Hematopoietic multipotent progenitor cell treated with erythropoietin and hydrocortisone succinate and interleukin-3 and kit ligand, for 8 days (in vitro differentiated cells): ENCODE measurements around the gene SFXN3.

Experiments
- DNase-seq: peaks from one replicate; pipeline ENCODE4 v3.0.0-alpha.2; 2015

Gene SFXN3

DNA sequence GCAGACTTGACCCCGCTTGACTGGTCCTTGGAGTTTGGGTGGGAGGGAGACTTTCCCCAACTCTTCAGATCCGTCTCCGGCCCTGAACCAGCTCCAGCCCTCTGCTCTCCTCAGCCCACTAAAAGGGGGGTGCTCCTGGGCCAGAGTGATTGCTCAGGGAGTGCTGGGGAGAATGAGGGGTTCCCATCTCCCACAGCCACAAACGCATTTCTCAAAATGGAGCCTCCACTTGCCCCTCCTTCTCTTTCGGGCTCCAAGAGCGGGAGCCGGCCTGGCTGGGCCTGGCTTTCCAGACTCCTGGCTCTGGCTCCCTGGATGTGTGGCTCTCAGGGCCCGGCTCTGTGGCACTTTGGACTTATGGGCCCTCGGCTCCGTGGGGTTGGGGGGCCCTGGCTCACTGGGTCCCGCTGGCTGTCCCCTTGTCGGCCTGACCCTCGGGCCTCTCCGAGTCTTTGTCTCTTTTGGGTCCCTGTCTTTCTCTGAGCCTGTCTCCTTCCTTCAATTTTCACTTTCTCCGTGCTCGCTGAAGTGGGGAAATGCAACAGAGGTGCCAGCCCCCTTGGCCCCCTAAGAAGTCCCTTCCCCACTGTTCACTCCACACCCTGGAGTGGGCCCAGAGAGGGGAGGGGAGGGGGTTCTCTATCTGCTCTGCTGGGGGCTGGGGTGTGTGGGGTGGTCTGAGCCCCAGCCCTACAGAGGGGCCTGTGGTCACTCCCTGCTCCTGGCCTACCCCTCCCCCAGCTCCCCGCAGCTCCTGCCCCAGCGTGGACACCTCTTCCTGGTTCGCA, 30.7 kb upstream of the SFXN3 start:
- DNase-seq = peak; percentile 45

DNA sequence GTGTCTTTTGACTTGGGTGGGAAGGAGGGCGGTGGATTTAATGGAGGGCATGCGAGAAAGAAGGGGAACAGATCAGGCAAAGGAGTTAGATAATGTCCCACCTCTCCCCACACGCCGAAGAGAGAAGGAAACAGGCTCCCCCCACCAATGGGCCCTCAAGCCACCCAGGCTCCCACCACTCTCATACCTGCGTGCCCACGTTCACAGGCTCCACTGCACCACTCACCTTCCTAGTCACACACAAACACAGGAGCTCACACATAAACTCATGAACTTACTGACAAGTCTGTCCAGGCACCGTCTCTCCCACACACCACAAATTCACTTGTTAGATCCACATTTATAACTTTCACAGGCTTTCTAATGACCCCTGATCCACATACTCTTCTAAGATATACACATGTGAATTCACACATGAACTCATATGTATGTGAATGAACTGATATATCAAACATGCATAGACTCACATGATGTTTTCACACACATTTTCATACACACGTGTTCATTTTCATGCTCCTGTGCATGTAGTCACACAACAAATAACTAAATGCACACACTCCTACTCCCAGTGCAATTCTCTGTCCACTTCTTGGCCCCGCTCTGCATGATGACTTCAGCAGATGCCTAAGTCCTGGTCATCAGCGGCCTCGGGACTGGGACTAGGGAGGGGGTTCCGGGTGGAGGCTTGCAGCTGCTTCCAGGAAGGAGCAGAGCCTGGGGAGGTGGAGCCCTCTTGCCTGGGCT, 29.9 kb upstream of the SFXN3 start:
- DNase-seq = peak; percentile 36

DNA sequence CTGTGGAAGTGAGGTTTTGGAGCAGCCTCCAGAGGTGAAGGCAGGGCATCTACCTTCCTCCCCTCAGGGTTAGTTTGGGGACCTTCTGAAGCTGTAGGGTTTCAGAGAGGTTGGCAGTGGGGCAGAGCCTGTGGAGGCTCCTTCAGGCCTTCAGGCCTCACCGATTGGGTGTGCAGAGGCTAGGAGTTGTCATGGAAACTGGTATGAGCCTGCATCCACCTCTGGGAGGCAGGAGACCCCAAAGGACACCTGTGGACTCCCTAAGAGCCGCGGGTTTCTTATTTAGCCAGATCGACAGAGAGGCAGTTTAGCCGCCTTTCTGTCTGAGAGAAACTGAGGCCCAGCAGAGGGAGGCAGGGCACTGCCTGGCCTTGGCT, 29.4 kb upstream of the SFXN3 start:
- DNase-seq = no peak

DNA sequence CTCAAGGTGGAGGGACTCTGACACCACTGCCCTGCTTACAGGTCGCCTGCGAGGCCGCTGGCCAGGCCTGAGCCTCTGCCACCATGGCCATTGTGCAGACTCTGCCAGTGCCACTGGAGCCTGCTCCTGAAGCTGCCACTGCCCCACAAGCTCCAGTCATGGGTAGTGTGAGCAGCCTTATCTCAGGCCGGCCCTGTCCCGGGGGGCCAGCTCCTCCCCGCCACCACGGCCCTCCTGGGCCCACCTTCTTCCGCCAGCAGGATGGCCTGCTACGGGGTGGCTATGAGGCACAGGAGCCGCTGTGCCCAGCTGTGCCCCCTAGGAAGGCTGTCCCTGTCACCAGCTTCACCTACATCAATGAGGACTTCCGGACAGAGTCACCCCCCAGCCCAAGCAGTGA, 28.6 kb upstream of the SFXN3 start:
- no peak for DNase-seq

DNA sequence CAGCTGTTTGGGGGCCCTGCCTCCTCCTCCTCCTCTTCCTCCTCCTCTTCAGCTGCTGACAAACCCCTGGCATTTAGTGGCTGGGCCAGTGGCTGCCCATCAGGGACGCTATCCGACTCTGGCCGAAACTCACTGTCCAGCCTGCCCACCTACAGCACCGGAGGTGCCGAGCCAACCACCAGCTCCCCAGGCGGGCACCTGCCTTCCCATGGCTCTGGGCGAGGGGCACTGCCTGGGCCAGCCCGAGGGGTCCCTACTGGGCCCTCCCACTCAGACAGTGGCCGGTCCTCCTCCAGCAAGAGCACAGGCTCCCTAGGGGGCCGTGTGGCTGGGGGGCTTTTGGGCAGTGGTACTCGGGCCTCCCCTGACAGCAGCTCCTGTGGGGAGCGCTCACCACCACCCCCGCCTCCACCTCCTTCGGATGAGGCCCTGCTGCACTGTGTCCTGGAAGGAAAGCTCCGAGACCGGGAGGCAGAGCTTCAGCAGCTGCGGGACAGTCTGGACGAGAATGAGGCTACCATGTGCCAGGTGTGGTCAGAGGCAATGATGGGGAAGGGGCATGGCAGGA, 27.3 kb upstream of the SFXN3 start:
- no peak for DNase-seq

DNA sequence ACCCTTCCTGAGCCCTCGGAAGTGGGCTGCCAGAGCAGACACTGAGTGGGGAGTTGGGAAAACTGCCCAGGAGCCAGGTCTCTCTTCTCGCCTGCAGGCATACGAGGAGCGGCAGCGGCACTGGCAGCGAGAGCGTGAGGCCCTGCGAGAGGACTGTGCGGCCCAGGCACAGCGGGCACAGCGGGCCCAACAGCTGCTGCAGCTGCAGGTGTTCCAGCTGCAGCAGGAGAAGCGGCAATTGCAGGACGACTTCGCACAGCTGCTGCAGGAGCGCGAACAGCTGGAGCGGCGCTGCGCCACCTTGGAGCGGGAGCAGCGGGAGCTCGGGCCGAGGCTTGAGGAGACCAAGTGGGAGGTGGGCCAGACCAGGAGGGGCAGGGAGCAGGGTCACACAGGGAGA, 25.7 kb upstream of the SFXN3 start:
- DNase-seq = no peak

DNA sequence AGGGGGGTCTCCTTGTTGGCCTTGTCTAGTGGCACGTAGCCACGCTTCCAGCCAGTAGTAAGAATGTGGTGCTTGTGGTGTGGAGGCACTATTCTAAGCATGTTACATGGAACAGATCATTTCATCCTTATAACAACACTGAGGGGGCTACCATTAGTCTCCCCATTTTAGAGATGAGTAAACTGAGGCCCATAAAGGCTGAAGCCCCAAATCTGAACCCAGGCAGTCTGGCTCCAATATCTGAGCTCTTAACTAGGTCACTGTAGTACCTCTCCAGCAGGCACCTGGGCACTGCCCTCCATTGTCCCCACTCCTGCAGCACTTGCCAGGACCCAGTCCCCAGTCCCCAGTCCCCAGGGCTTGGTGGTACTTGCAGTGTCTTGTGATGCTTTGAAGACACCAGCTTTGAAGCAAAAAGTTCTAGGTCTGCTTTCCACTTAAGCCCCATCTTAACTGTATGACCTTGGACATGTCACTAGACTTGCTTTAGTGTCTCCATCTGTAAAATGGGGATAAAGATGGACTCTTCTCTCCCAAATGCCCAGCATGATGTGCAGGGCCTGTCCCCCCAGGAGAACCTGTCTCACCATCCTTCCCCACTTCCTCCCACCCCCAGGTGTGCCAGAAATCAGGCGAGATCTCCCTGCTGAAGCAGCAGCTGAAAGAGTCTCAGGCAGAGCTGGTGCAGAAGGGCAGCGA, 25.0 kb upstream of the SFXN3 start:
- no peak for DNase-seq

DNA sequence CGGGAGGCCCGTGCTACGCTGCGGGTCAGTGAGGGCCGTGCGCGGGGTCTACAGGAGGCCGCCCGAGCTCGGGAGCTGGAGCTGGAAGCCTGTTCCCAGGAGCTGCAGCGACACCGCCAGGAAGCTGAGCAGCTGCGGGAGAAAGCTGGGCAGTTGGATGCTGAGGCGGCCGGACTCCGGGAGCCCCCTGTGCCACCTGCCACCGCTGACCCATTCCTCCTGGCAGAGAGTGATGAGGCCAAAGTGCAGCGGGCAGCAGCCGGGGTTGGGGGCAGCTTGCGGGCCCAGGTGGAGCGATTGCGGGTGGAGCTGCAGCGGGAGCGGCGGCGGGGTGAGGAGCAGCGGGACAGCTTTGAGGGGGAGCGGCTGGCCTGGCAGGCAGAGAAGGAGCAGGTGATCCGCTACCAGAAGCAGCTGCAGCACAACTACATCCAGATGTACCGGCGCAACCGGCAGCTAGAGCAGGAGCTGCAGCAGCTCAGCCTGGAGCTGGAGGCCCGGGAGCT, 24.4 kb upstream of the SFXN3 start:
- no peak for DNase-seq

DNA sequence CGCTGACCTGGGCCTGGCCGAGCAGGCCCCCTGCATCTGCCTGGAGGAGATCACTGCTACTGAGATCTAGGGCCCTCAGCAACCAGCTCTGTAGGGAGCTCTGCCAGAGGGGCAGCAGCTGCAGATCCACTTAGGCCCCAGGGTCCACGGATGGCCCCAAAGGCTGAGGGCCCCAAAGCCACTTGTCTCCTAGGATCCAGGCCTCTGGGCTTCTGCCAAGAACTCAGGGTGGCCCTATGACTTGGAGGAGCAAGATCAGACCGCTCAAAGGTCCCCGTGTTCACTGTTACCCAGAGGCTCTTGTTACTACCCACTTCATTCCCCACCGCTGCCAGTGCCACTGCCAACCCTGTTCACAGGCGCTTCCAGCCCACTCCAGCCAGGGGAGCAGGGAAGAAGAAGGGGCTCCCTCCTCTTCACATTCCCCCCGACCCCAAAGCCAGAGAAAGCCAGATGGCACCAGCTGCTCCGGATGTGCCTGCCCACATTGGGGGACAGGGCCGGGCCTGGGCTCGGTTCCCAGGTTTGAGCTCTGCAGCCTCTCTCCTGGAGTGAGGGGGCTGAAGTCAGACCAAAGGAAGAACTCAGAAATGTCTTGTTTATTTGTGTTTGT, 23.8 kb upstream of the SFXN3 start:
- DNase-seq = no peak

DNA sequence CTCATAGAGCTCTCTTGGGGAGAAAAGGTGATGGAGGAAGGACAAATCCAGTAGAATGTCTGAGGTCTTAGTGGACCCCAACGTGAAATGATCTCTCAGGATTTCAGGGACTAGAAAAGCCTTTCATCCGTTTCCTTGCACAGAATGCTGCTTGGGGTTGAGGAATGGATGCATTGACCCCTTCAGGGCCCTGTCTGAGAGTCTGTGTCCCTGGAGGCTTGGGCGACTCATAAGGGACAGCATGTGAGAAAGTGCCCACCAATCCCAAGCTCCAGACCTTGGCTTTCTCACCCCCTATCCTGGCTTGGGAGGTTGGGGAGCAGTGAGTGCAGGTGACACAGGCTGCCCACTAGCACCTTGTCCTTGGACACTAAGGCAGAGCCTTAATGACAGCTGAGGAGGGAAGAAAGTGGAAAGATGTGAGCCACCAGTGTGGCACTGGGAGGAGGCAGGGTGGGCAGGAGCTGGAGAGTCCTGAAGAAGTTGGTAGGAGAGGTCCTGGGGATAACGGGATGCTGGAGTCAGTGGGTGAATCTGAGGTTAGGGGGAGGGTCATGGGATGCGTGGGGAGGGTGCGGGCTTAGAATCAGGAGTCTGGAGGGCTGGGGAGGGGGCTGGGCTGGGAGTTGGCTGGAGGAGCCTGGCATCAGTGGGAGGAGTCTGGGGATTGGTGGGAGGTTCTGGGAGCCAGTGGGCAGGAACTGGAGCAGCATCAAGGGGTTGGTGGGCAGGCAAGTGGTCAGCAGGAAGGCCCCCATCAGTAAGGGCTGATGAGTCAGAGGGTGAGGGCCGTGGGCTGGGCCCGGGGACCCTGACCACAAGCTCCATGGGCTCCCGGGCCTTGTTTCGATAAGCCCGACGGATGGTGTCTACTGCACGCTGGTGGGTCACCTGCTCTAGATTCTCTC, 22.9 kb upstream of the SFXN3 start:
- no peak for DNase-seq

DNA sequence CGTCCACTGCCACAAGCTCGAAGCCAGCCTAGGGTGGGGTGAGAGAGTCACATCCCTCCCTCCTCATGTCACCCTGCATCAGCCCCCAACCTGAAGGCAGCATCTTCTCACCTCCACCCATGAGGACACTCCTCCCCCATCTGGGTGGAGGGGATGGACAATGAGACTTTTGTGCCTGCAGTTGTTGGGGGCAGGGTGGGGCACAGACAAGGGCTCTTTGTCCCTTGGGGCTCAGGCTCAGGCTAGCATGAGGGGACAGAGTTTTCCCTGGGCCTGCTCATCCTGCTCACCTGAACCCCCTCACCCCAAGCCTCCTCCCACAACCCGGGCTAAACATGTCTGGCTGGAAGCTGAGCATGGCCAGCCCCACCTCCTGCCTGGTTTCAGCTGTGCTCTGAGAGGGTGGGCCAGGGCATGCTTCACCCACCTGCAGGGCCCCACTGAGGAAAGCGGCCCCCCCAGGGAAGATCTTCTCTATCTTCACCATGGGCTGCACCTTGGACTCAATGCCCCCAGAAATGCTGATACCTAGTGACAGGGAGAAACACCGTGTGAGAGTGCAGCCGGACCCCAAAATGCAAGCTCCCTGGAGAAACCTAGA, 22.1 kb upstream of the SFXN3 start:
- DNase-seq = no peak

DNA sequence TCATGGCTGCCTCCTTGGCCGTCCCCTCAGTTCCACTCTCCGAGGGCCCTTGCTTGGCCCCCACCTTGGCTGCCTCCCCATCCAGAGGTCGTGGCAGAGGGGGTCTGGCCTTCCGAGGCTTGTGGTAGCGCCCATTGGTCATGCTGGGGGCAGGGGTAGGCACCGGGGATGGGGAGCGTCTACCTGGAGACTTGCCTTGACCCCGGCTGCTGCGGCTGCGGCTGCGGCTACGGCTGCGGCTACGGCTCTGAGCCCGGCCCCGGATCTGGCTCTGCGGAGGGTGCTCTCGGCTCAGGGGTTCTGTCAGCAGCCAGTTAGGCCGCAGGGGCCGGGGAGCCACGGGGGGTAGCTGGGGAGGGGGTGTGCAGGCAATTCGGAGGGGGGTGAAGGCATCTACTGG, 20.7 kb upstream of the SFXN3 start:
- DNase-seq = no peak

DNA sequence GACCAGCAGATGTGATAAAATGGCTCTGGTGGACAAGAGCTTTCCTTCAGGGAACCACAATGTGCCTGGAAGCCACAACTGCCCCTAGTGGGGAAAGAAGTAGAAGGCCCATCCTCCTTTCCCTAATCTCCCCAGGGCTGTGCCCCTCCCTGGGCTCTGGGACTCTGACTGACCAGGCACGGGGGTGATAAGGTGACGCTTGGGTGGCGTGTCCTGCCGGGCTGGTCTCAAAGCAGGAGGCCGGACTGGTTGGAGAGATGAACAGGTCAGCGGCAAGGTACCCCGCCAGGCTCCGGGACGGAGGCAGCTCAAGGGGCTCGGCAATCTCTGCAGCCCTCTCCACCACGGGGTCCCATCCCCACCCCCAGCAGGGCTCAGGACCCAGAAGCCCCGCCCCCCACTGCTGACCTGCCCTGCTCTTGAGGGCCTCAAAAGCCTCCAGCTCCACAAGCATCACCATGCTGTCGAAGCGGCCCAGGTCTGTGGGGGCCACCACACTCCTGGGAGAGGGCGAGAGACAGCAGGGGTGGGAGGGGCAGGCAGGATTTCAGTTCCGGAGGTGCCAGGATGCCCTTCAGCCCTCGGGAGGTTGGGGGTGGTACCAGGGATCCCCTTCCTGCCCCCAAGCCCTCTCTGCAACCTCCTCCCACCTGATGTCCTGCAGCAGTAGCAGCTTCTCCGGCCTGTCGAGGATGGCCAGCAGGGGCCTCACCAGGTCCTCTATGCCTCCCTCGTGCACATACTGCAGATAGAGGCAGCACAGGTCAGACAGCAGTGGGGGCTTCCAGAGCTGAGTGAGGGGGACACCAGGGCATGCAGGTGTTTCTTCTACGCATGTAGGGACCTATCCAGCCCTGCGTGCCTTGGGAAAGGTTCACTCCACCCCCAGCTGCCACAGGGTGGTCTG, 19.3 kb upstream of the SFXN3 start:
- peak; percentile 46 for DNase-seq

DNA sequence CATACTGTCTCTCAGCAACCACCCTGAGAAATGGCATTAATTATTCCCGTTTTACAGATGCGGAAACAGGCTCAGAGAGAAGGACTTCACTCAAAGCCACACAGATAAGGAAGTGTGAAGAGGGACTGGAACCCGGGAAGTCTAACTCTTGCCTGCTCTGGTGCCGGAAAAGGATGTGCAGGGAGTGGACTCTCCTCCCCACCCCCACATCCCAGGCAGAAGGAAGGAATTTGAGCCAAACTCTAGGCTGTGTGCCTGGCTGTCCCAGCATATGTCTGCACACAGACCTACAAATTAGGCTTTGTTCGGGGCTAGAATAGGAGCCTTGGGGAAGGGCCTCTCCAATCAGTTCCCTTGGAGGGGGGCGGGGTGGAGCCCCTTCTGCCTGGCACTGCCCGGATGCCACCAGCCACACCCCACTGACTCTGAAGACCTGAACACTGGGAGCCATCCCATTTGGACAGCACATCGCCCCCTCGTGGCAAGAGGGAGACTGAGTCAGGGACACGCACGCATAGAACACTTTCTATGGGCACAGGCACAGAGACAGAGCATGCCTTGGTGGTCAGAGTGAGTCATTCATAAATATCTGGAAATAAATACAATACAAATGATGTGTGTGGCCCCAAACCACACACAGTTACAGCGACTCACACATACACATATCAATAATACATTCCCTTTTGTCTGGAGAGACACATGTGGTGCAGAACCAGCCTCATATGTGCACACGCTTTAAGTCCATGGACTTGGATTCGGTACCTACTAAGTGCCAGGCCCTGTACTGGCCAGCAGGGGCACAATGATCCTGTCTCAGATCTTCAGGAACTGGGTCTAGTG, 18.3 kb upstream of the SFXN3 start:
- DNase-seq = peak; percentile 96

DNA sequence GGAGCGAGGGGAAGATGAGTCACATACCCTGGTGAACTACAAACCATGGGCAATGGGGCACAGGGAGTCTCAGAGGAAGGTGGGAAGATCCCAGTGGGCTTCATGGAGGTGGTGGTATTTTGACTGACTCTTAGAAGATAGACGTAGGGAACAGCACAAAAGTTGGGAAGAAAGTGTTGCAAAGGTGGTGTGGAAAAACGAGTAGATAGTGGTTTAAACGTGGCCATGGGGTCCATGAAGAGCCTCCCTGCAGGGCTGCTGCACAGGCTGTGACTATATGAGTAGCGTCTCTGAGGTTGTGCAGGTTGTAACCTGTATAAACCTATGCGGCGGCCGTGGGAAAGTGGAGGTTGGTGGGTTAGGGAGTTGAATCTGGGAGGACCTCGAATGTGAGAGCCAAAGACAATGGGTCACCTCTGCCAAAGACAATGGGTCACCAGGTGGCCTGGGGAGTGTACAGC, 17.6 kb upstream of the SFXN3 start:
- no peak for DNase-seq

DNA sequence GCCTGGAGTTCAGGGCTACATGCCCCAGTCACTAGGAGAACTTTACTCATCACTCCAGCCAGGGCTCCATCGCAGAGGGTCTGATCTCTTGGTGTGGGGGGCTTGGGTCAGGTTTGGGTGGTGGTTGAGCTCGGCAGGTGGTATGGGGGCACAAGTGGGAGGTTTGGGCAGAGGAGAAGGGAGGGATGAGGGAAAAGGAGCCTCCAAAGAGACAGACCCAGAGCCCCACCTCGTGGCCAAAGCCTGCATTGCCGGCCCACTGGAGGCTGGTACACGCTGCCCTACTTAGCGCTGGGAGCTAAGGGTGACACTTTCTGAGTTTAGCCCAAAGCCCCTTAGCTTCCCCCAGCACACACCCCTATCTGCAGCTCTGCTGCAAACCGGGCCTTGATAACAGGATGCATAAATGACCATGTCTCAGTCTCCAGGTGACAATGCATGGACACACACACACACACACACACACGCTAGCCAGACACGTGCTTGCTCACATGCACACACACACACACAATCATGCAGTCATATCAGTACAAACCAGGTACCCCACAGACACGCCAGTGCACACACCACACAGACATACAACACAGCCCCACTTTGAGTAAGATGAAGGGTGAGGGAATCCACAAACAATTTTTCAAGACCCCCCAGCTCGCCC, 16.7 kb upstream of the SFXN3 start:
- peak; percentile 72 for DNase-seq

DNA sequence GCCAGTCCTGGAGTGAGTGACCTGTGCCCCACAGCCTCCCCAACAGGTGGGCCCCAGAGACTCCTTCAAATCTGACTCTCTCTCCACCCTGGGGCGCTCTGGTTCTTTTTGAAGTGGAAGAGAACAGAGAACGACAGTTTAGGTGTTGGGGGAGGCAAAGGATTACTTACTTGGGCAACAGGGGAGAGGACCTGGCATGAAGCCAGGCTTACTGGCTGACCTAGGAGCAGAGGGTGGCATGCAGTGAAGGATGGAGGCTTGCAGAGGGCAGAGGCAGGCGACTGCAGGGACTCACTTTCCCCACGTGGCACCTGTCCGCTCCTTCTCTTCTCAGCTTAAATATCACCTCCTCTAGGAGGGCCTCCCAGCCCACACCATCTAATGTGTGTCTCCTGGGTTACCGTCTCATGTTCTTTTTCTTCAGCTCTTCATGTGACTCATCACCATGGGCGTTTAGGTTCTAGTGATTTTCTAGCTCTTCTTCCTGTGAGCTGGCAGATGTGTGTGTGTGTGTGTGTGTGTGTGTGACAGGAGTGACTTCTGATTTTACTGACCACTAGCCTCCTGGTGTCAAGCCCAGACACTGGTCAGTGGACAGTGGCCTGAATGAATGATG, 16.0 kb upstream of the SFXN3 start:
- peak; percentile 21 for DNase-seq

DNA sequence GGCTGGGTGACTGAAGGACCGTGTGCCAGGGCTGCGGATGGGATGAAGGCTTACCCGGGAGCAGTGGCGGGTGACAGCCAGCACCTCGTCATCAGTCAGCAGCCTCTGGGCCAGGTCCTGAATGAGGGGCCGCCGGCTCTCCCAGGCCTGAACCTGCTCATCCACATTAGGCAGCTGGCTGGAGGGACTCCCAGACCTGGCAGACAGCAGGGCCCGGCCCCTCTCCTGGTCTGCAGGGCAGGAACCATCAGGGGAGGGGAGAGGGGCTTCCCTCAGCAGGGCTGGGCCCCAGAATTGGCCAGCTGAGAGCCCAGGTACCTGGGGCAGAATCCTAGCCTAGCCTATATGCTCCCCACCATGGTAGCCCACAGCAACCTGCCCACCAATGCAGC, 15.5 kb upstream of the SFXN3 start:
- no peak for DNase-seq
